ENCODE results near the gene CDC123.

DNA sequence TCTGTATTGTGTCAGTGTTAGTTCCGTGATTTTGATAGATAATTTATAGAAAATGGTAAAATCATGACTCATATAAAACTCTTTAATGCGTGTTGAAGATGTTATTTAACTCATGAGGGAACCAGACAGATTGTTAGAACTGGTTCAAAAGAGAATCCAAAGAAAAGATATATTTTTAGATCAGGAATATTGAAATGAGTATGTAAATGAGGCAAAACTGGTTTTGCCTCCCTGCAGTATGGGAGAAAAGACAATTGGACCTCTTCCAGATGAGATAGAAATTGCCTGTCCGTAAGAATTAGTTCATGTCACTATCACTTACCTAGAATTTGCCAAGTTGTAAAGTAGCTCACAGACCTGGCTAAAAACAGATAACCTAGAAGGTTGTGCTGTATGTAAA is 17.6 kb downstream of the CDC123 start:
- TF ChIP-seq, protein P1, sequence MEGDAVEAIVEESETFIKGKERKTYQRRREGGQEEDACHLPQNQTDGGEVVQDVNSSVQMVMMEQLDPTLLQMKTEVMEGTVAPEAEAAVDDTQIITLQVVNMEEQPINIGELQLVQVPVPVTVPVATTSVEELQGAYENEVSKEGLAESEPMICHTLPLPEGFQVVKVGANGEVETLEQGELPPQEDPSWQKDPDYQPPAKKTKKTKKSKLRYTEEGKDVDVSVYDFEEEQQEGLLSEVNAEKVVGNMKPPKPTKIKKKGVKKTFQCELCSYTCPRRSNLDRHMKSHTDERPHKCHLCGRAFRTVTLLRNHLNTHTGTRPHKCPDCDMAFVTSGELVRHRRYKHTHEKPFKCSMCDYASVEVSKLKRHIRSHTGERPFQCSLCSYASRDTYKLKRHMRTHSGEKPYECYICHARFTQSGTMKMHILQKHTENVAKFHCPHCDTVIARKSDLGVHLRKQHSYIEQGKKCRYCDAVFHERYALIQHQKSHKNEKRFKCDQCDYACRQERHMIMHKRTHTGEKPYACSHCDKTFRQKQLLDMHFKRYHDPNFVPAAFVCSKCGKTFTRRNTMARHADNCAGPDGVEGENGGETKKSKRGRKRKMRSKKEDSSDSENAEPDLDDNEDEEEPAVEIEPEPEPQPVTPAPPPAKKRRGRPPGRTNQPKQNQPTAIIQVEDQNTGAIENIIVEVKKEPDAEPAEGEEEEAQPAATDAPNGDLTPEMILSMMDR (conservative IDR thresholded peaks at IDR 0.05; ENCODE audit: low read depth, low read length) = no peak
- TF ChIP-seq RAD21 (IDR thresholded peaks at IDR 0.05; ENCODE audit: low read length) = no peak
- TF ChIP-seq BHLHE40 (IDR thresholded peaks at IDR 0.05; ENCODE audit: low read depth, low read length) = no peak
- TF ChIP-seq POLR2A (IDR thresholded peaks at IDR 0.05; ENCODE audit: low read depth, low read length) = no peak
- no peak for TF ChIP-seq MAZ (IDR thresholded peaks at IDR 0.05; ENCODE audit: borderline replicate concordance, low read depth, low read length)
- TF ChIP-seq SMC3 (IDR thresholded peaks at IDR 0.05; ENCODE audit: low read depth, low read length) = no peak
- no peak for TF ChIP-seq MAFK (IDR thresholded peaks at IDR 0.05; ENCODE audit: low read depth, low read length)
- TF ChIP-seq FOS (IDR thresholded peaks at IDR 0.05; ENCODE audit: low read depth, low read length) = no peak
- TF ChIP-seq, protein P2, sequence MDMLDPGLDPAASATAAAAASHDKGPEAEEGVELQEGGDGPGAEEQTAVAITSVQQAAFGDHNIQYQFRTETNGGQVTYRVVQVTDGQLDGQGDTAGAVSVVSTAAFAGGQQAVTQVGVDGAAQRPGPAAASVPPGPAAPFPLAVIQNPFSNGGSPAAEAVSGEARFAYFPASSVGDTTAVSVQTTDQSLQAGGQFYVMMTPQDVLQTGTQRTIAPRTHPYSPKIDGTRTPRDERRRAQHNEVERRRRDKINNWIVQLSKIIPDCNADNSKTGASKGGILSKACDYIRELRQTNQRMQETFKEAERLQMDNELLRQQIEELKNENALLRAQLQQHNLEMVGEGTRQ (IDR thresholded peaks at IDR 0.05; ENCODE audit: low read depth, low read length) = no peak
- no peak for TF ChIP-seq CEBPB (IDR thresholded peaks at IDR 0.05; ENCODE audit: low read depth, low read length)
- no peak for TF ChIP-seq RFX5 (IDR thresholded peaks at IDR 0.05; ENCODE audit: low read depth, low read length)

Data from IMR-90 (cell line).